Measurements from ENCODE around the gene KRTAP4-7. TPM values are rescaled to one million over a fixed set of nuclear protein-coding genes. Genes with fewer than 3 reads are reported as not detected.
"Not testable (repeated sequence)": the region's sequence is repeated elsewhere in the genome, so short reads cannot be mapped to it uniquely, and the experiment has no call there.

KRTAP4-7 gene
- not detected in 2 replicates for total RNA-seq
- polyA plus RNA-seq: not detected in 2 replicates

GRCh38 chr17:41084100-41084856, at the start of gene KRTAP4-7:
KRTAP4-7 (plus strand) TSS chr17:41084150; CDS start chr17:41084207, 57 bp downstream.
- H3K4me1 ChIP-seq (ENCODE audit: low read depth); H3K4me3 ChIP-seq; H3K36me3 ChIP-seq; H3K27me3 ChIP-seq; H3K9me3 ChIP-seq (ENCODE audit: low read depth); H3K27ac ChIP-seq; DNase-seq (ENCODE audit: low read depth in 1 of 2, low spot score in 1 of 2): not testable (repeated sequence)

- H3K36me3 ChIP-seq; H3K9me3 ChIP-seq (ENCODE audit: low read depth); H3K27me3 ChIP-seq; DNase-seq (ENCODE audit: low read depth in 1 of 2, low spot score in 1 of 2); H3K4me1 ChIP-seq (ENCODE audit: low read depth); H3K4me3 ChIP-seq; H3K27ac ChIP-seq: not testable (repeated sequence)
Measured at GRCh38 chr17:41034346-41034935, 49.5 kb upstream of the KRTAP4-7 start, which contains the start of gene KRTAP1-3. KRTAP1-3 (minus strand) TSS chr17:41034874; CDS start chr17:41034821, 53 bp downstream.

GRCh38 chr17:41037853-41038350, 46.0 kb upstream of the KRTAP4-7 start:
- no peak for TF ChIP-seq CTCF (IDR thresholded peaks at IDR 0.05; ENCODE audit: low read depth, low read length)
- Histone ChIP-seq H3K9me3 (ENCODE audit: low read depth) (no peaks in the 10 kb centered on the region), H3K4me1 (ENCODE audit: low read depth) (no peaks in the 10 kb centered on the region), H3K4me3 (no peak overlapping the region), H3K27me3 (no peaks in the 10 kb centered on the region), H3K27ac (no peak overlapping the region), H3K36me3 (no peaks in the 10 kb centered on the region)
- no peak for DNase-seq (ENCODE audit: low read depth in 1 of 2, low spot score in 1 of 2)

- not testable (repeated sequence) for H3K36me3 ChIP-seq; H3K4me3 ChIP-seq; H3K27me3 ChIP-seq; H3K4me1 ChIP-seq (ENCODE audit: low read depth); DNase-seq (ENCODE audit: low read depth in 1 of 2, low spot score in 1 of 2); H3K27ac ChIP-seq; H3K9me3 ChIP-seq (ENCODE audit: low read depth)
Measured at GRCh38 chr17:41040783-41041571, 43.0 kb upstream of the KRTAP4-7 start, which contains the start of gene KRTAP1-1. KRTAP1-1 (minus strand) TSS chr17:41041450; CDS start chr17:41041397, 53 bp downstream.

- TF ChIP-seq CTCF (IDR thresholded peaks at IDR 0.05; ENCODE audit: low read depth, low read length): no peak
- no peaks in the 10 kb centered on the region for H3K4me1 ChIP-seq (ENCODE audit: low read depth)
- H3K4me3 ChIP-seq: no peak overlapping the region
- H3K27ac ChIP-seq: no peak overlapping the region
- H3K9me3 ChIP-seq (ENCODE audit: low read depth): no peaks in the 10 kb centered on the region
- no peaks in the 10 kb centered on the region for H3K27me3 ChIP-seq
- no peak for DNase-seq (ENCODE audit: low read depth in 1 of 2, low spot score in 1 of 2)
- H3K36me3 ChIP-seq: no peaks in the 10 kb centered on the region
Measured at GRCh38 chr17:41042953-41043352, 41.0 kb upstream of the KRTAP4-7 start.

GRCh38 chr17:41046735-41047465, 37.0 kb upstream of the KRTAP4-7 start, which contains the start of gene KRTAP2-1:
KRTAP2-1 (minus strand) TSS chr17:41047316; CDS start chr17:41047267, 49 bp downstream.
- not testable (repeated sequence) for H3K4me1 ChIP-seq (ENCODE audit: low read depth); H3K27me3 ChIP-seq; H3K36me3 ChIP-seq; H3K9me3 ChIP-seq (ENCODE audit: low read depth); DNase-seq (ENCODE audit: low read depth in 1 of 2, low spot score in 1 of 2); H3K27ac ChIP-seq; H3K4me3 ChIP-seq

GRCh38 chr17:41048441-41048840, 35.5 kb upstream of the KRTAP4-7 start:
- H3K27ac ChIP-seq: no peak overlapping the region
- H3K4me3 ChIP-seq: no peak overlapping the region
- no peaks in the 10 kb centered on the region for H3K27me3 ChIP-seq
- no peaks in the 10 kb centered on the region for H3K36me3 ChIP-seq
- H3K9me3 ChIP-seq (ENCODE audit: low read depth): no peaks in the 10 kb centered on the region
- no peak for TF ChIP-seq CTCF (IDR thresholded peaks at IDR 0.05; ENCODE audit: low read depth, low read length)
- H3K4me1 ChIP-seq (ENCODE audit: low read depth): no peaks in the 10 kb centered on the region
- no peak for DNase-seq (ENCODE audit: low read depth in 1 of 2, low spot score in 1 of 2)
